ENCODE data around the gene TRMU.

The TRMU gene

GRCh38 chr22:46358766-46359165 lies 23.3 kb downstream of the TRMU start:
- DNase-seq = no peak

GRCh38 chr22:46359362-46359761 lies 23.8 kb downstream of the TRMU start:
- DNase-seq = no peak

- no peak for DNase-seq
Observed at GRCh38 chr22:46360097-46360496, 24.6 kb downstream of the TRMU start.

GRCh38 chr22:46360891-46361290 lies 25.4 kb downstream of the TRMU start:
- DNase-seq = no peak

DNA sequence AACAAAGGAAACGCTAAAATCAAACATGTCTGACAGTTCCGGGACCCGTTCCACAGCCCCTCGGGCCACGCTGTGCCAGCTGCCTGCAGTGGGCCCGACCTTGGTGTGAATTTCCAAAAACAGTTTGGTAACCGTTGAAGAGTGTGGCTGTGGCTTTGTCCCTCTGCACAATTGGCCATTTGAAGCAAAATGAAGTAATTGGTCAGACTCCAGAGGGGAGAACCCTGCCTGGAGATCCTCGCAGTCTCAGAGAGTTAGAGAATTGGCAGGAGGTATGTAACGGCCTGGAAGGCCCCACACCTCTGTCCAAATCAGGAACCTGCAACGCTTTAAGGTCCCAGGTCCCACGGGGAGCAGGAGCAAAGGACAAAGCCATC lies 26.3 kb downstream of the TRMU start:
- no peak for DNase-seq

DNA sequence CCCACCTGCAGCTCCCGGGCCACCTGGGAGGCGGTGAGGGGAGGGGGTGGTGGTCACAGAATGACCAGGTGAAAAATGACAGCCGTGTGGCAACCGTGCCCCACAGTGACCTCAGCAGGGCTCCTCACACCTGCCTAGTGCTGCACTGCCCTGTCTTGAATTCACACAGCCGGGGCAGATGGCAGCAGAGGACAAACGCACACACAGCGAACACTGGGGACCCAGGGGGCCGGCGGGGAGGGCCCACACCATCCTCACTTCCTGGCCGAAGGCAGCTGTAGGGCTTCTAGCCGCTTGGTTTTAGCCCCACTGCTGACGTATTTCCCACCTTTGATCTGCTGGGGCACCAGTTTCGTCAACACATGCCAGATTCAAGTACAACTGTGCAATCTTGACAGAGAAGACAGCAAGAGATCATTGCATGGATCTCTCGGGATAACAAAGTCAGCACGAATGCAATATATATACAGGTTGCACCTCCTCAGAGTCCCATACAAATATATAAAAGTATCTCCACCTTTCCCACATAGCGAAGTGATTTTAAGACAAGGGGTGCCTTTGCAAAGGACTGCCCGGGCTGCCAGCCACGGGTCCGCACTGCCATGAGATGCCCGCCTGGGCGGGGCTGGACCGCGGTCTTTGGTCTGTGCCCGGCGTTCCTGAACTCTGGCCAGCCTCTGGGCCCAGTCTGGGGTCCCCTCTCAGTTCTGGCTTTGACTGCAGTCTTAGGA lies 26.9 kb downstream of the TRMU start:
- no peak for DNase-seq

GRCh38 chr22:46362934-46363515 lies 27.5 kb downstream of the TRMU start:
- DNase-seq = no peak

- DNase-seq = no peak
Observed at GRCh38 chr22:46363611-46364321, 28.3 kb downstream of the TRMU start.

DNA sequence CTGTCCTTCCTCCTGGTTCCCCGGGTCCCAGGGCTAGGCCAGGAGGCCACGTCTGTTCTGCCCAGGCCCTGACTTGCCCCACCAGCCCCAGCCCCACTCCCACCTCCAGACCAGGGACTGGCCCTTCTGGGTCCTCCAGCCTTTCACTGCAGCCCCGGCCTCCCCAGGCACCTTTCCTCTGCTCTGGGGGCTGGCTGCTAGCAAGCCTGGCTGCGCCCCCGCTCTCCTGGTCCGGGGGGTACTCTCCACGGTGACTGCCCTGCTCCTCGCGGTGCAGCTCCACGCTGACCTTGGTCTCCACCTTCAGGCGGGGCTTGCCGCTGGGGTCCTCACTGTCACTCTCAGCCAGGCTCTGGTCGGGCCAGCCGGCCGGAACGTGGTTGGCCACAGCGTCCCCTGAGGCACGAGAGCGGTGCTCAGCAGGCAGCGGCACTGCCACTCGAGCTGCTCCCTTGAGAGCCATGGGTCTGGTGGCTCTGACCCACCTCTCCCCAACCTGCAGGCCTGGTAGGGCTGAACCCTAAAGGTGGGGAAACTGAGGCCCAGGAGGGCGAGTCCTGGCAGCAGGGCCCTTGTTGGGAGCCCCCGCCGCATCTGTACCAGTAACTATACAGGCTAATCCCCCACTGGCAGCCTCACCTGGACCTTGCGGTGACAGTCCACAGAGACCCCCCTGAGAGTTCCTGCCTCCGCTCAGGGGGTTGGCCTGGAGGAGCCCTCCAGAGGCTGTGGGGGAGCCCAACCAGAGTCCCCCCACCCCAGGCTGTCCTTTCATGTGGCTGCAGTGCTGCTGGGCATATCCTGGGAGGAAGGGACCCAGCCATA lies 29.0 kb downstream of the TRMU start:
- no peak for DNase-seq

DNA sequence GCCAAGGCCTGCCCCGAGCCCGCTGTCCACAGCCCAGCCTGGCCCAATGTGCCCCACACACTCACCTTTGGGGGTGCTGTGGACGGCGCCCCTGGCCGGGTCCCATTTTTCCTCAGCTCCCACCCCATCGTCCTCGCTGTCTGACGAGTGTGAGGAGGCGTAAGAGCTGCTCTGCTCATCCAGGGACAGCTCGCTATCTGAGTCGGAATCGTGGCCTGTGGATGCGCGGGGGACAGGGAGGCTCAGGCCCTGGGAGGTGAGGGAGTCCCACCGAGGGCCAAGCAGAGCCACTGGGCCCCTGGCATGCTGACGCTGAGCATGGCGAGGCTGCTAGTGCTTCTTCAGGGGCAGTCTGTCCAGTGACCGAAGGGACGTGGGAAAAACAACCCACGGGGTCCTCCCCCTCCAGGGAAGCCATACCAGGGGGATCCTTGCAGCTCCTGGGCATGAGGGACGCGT lies 29.7 kb downstream of the TRMU start:
- no peak for DNase-seq

GRCh38 chr22:46366327-46366731 lies 30.8 kb downstream of the TRMU start:
- DNase-seq = no peak

- DNase-seq = no peak
Observed at GRCh38 chr22:46366801-46367706, 31.5 kb downstream of the TRMU start.

GRCh38 chr22:46367707-46368191 lies 32.2 kb downstream of the TRMU start:
- DNase-seq = no peak

GRCh38 chr22:46368422-46368821 lies 32.9 kb downstream of the TRMU start:
- no peak for DNase-seq

GRCh38 chr22:46368871-46369715 lies 33.6 kb downstream of the TRMU start:
- DNase-seq = no peak

DNA sequence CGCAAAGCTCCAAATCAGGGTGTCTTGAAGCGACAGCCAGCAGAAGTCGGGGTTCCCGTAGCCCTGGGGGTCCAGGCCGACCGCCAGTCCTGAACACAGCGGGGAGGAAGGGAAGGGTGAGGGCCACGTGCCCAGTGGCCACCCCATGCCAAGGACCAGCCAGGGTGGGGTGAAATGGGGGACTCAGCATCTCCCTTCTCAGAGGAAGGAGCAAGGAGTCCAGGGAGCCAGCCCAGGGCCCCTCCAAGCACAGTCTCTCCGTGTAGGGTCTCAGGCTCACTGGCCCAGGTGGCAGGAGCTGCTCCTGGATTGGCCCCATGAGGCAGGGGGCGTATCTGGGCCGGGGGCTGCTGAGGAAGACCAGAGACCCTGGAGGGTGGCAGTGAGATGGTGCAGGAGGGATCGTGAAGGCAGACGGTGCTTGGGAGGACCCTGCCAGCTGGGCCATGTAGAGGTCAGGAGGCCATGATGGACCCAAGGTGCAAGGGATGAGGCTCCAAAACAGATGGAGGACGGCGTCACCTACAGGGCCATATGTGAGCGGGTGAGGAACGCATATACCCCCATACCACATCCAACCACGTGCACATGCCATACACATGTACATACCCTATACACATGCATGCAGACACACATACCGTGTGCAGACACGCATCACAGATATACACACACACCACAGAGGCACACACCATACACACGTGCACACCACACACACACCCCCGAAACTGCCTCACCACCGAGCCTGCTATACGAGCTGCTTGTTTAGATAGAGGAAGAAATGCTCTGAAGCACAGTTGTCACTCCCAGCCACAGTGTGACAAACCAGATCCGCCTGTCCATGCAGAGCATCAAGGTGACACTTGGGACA lies 34.4 kb downstream of the TRMU start:
- no peak for DNase-seq

GRCh38 chr22:46370584-46371291 lies 35.2 kb downstream of the TRMU start:
- DNase-seq = no peak

DNA sequence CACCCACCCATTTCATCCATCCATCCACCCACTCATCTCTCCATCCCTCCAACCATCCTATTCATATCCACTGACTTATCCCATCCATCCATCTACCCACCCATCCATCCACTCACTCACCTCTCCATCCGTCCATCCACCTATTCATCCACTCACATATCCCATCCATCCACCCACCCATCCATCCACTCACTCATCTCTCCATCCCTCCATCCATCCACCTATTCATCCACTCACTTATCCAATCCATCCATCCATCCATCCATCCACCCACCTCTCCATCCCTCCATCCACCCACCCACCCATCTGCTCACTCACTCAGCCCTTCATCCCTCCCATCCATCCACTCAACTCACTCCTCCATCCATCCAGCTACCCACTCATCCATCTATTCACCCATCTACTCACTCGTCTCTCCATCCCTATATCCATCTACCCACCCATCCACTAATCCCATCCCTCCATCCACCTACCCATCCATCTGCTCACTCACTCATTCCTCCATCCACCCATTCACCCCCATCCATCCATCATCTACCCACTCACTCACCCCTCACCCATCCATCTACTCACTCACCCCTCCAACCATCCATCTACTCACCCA lies 36.2 kb downstream of the TRMU start:
- DNase-seq = no peak

GRCh38 chr22:46372686-46373085 lies 37.2 kb downstream of the TRMU start:
- no peak for DNase-seq

Measured in NCI-H1417 treated with DMSO at 0.1 percent for 48 hours (cell line).